Peyer's patch (tissue), 4 donors: Measurements from ENCODE around the gene WIPF3.

Source experiments
- POLR2A ChIP-seq, 2 donors: fragments of 450-650 bp; IDR thresholded peaks; one replicate each; pipeline ENCODE4 v1.5.1; 2017; ENCODE audit warnings: antibody characterized with exemption in 2 of 2, mild to moderate bottlenecking in 2 of 2, moderate library complexity in 2 of 2
- TF ChIP-seq, protein P1 (sequence below), 6 experiments: fragments of 450-650 bp in 4 of 6; fragments of 200-600 bp in 2 of 6; sonication (generic) in 1 of 6; IDR thresholded peaks; one replicate each; pipeline ENCODE4 v1.5.1; 2017 to 2019; ENCODE audit warnings: antibody characterized with exemption in 6 of 6, mild to moderate bottlenecking in 3 of 6, moderate library complexity in 1 of 6

DNA sequence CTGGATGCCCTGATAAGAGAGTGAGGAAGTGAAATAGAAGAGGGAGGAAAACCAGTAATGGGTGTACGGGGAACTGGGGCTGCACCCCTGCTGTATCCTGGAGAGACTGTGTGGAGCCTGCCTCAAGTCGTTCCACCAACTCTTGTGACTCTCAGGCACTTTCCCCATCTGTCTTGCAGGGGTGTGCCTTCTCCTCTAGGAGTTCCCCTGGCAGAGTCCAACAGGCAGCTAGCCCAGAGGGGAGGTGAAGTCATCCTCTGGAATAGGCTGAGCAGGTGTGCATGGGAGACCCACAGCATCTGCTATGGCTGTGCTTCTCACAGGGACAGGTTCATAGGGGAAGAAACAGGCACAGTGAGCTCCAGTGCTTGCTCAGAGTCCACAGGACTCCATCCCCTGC is 46.8 kb downstream of the WIPF3 start:
- no peak for TF ChIP-seq POLR2A (IDR thresholded peaks at IDR 0.05)
- TF ChIP-seq, protein P1, sequence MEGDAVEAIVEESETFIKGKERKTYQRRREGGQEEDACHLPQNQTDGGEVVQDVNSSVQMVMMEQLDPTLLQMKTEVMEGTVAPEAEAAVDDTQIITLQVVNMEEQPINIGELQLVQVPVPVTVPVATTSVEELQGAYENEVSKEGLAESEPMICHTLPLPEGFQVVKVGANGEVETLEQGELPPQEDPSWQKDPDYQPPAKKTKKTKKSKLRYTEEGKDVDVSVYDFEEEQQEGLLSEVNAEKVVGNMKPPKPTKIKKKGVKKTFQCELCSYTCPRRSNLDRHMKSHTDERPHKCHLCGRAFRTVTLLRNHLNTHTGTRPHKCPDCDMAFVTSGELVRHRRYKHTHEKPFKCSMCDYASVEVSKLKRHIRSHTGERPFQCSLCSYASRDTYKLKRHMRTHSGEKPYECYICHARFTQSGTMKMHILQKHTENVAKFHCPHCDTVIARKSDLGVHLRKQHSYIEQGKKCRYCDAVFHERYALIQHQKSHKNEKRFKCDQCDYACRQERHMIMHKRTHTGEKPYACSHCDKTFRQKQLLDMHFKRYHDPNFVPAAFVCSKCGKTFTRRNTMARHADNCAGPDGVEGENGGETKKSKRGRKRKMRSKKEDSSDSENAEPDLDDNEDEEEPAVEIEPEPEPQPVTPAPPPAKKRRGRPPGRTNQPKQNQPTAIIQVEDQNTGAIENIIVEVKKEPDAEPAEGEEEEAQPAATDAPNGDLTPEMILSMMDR (IDR thresholded peaks at IDR 0.05): no peak
